ENCODE results near the gene FAM47E. TPM values are rescaled to one million over a fixed set of nuclear protein-coding genes. Genes with fewer than 3 reads are reported as not detected.

FAM47E gene, protein sequence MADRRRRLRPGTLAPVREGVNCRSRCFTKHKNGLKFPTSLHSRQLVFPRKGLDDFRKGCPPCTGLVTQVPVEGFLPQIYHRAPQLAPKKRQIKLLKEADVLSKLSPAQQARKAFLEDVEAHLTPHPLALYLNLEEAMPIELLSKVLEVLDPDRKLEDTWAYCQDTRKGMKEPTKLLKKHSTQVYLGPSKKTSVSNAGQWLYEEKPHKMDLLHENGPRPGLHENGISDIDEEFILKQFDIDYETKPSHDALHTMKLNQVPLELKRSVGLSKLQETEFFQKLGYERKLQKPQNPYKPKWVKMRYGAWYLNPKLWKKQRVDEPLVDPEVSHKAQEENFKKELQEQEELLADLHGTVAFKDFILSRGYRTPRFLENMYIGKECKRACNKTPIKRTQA
- total RNA-seq, result not detected in 2 replicates

DNA sequence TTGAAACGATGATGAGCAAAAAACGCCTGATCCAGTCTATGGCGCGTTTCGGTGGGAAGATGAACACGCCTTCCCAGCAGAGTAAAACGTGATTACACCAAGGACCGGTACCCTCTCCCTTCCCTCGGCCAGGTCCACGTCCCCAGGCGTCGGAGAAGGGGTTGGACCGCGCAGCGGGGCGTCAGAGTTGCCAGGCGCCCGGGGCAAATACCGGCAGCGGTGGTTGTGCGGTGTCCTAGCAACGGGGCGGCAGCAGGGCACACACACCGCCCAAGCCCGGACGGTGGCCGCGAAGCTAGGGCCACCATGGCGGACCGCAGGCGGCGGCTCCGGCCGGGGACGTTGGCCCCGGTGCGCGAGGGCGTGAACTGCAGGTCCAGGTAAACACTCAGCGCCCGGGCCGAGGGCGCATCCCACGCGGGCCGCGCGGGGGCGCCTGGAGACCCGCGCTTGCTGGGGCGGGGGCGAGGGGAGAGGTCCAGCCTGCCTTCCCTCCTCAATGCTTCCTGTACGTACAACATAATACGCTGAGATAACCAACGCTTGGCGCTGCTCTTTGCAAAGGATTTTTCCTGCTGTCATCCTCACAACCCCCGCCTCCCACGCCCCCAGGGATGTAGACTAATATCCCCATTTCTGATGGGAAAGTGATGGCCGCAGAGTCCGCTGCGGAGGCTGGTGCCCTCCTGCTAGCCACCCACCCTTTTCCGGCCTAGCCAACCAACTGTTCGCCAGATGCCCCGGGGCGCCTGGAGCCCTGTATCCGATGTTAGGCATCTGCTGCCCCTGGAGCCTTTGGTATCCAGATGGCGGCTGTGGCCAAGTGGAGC lies at the start of gene FAM47E:
Gene FAM47E, plus strand, starts transcription at position 281 of the 830 bp plus-strand sequence. Its CDS starts 26 bp downstream, at position 307.

DNA sequence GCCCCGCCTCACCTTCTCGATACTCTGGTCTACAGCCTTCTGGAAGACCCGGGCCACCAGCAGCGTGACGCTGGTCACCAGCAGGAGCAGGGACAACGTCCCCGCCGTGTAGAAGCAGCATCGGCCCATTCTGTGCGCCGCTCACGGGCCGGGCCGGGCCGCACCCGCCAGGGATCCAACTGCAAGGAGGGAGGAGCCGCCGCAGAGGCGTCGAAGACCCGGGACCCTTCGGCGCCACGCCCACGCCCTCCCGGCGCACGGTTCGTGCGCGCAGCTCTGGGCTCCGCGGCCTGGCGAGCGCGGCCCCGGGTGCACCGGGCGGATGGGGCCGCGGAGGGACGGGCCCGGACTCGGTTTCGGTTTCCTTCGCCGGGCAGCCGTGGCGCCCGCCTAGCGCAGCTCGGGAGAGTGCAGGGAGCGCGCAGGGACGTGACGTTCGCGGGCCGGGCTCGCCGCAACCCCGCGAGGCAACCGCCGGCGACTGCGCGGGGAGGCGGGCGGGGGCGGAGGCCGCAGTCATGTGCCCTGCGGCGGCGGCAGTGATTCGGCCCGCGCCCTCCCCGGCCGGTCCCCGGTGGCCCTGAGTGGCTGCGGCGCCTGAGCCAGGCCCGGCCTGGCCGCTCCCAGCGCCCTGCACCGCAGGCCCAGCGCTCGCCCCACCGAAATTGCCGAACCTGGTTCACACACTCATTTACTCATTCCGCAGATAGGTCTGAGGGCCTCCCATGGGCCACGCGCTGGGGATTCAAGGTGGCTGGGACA lies 37.9 kb upstream of the FAM47E start, which contains the start of gene SCARB2:
Gene SCARB2, minus strand, starts transcription at position 410 of the 762 bp plus-strand sequence. Its CDS starts 281 bp downstream, at position 129.

DNA sequence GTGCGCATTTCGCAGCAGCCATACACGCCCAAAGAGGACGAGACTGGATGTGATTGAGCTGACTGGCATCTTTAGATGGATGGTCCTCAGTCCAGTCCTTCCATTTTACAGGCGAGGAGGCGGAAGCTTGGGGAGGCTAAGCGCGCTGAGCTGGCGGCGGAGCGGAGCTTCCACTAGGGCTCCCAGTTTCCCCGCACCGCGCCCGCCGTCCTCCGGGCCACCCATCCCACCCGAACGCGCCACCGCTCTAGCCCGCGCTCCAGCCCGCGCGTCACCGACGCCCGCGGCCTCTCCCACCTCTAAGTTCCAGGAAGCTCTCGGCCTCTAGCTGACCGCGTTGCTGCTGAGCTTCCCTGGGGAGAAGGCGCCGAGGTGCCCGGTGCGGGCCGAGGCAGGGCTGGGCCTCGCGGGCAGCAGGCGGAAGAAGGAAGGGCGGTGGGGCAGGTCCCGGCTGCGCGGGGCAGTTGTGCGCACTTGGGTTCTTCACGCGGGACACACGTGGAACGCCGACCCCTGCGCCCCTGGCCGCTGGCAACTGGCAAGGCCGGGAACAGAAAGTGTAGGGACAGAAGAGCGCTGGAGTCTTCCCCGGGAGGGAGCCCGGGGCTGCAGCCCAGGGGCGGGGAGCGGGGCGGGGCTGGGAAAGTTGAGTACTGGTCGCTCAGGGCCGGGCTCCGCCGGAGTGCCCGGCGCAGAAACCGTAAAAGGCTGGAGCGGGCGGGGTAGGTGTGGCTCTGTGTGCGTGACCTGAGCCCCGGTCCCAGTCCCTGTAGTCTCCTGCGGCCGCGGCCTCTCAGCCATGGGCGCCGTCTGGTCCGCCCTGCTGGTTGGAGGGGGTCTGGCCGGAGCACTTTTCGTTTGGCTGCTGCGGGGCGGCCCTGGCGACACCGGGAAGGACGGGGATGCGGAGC lies 54.7 kb downstream of the FAM47E start, which contains the start of gene STBD1:
Gene STBD1, plus strand, starts transcription at position 763 of the 911 bp plus-strand sequence. Its CDS starts 37 bp downstream, at position 800.

Other genes with a start within 250 kb of the FAM47E start
- not detected in 2 replicates for gene CXCL9, start 244.2 kb upstream of the FAM47E start, total RNA-seq
- 1.5 and 3.6 TPM in 2 replicates for gene CXCL10, start 228.2 kb upstream of the FAM47E start, total RNA-seq
- 4.4 and 4.7 TPM in 2 replicates for gene CXCL11, start 215.7 kb upstream of the FAM47E start, total RNA-seq
- gene ART3, start 177.0 kb upstream of the FAM47E start, total RNA-seq, result 0.07 TPM in 1 of 2 replicates, not detected in the other
- 40.4 and 43.9 TPM in 2 replicates for gene NUP54, start 103.3 kb upstream of the FAM47E start, total RNA-seq
- gene SCARB2, start 37.9 kb upstream of the FAM47E start, total RNA-seq, result 95.2 and 102 TPM in 2 replicates
- gene STBD1, start 55.0 kb downstream of the FAM47E start, total RNA-seq, result 1.7 and 3.5 TPM in 2 replicates
- gene CCDC158, start 169.4 kb downstream of the FAM47E start, total RNA-seq, result not detected in 2 replicates
- 0.87 and 1.0 TPM in 2 replicates for gene SHROOM3, start 183.5 kb downstream of the FAM47E start, total RNA-seq

Data from mammary microvascular endothelial cell (primary cell).